ENCODE results near the gene C19orf81.
"Not testable (repeated sequence)": the region's sequence is repeated elsewhere in the genome, so short reads cannot be mapped to it uniquely, and the experiment has no call there.

DNA sequence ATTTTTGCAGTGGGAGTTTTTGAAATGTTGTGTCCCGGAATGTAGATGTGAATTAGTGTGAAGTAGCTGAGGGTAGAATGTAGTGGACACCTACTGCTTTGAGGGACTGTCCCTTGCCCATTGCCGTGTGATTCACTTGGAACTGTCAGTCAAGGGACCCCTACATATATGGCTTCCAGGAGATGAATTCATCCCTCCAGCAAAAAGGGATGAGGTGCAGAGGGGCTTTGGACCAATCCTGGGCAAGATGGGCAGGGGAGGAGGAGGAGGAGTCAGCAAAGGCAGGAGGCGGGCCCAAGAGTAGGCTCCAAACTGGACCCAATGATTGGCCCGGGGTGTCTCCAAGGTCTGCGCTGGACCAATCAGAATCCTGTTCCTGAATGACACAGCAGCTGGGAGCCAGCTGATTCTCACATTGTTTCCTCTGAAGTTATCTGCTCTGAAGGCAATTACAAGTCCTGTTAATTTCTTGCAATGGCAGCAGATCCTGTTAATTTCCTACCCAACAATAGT is 28.8 kb upstream of the C19orf81 start:
- TF ChIP-seq, protein P1, sequence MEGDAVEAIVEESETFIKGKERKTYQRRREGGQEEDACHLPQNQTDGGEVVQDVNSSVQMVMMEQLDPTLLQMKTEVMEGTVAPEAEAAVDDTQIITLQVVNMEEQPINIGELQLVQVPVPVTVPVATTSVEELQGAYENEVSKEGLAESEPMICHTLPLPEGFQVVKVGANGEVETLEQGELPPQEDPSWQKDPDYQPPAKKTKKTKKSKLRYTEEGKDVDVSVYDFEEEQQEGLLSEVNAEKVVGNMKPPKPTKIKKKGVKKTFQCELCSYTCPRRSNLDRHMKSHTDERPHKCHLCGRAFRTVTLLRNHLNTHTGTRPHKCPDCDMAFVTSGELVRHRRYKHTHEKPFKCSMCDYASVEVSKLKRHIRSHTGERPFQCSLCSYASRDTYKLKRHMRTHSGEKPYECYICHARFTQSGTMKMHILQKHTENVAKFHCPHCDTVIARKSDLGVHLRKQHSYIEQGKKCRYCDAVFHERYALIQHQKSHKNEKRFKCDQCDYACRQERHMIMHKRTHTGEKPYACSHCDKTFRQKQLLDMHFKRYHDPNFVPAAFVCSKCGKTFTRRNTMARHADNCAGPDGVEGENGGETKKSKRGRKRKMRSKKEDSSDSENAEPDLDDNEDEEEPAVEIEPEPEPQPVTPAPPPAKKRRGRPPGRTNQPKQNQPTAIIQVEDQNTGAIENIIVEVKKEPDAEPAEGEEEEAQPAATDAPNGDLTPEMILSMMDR (IDR thresholded peaks at IDR 0.05), result not testable (repeated sequence)
- TF ChIP-seq POLR2A, EP300, POLR2AphosphoS5 (IDR thresholded peaks at IDR 0.05): not testable (repeated sequence)

Data from upper lobe of left lung (tissue), 4 donors.